ENCODE results near the gene RDH16.
"Not testable (repeated sequence)": the region's sequence is repeated elsewhere in the genome, so short reads cannot be mapped to it uniquely, and the experiment has no call there.

Gene RDH16

DNA sequence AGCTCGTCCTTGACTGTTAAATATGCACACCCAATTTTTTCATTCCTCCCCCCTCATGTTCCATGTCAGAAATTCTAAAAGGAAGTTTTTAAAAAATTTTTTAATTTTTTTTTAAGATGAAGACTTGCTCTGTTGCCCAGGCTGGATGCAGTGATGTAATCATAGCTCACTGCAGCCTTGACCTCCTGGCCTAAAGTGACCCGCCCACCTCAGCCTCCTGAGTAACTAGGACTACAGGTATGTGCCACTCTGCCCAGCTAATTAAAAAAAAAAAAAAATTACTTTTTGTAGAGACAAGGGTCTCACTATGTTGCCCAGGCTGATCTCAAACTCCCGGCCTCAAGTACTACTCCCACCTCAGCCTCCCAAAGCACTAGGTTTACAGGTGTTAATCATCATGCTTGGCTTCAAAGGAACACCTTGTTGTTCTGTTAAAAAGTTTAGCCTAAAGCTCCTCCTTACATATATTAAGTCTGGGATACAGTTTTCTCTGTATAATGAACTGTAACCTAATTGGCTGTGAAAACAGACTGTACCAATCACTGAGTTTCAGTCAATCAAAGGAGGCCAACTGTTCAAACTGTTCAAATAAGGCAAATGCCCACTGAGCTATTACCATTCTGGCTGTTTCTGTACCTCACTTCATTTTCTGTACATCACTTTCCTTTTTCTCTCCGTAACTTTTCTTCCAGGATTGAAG, 41.0 kb downstream of the RDH16 start:
- no peak for DNase-seq

DNA sequence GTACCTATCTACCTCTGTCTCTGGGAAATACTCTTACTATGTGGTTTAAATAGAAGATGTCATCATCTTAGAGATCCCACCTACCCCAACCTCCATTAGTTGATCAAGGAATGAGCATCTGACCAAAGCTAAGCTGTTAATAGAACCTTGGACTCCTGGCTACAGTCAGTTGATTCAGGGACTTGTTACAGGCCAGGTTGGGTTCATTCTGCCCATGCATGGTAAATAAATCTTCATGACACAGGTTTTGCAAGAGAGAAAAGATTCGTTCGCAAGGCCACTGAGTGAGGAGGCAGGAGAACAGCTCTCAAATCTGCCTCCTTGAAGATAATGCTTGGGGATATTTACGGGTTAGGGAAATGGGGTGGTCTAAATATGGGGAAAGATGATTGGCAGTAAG, 42.7 kb downstream of the RDH16 start:
- DNase-seq, result no peak

DNA sequence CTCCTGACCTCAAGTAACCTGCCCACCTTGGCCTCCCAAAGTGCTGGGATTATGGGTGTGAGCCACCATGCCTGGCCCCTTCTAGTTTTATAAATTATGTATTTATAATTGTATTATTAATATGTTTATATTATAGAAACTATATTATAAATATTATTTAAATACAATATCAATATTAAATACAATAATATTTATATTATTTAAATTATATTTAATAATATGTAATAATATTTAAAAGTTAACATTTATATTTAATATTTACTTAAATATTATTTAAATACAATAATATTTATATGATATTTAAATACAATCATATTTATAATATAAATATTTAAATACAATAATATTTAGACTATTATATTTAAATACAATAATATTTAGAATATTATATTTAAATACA, 43.2 kb downstream of the RDH16 start:
- no peak for DNase-seq

DNA sequence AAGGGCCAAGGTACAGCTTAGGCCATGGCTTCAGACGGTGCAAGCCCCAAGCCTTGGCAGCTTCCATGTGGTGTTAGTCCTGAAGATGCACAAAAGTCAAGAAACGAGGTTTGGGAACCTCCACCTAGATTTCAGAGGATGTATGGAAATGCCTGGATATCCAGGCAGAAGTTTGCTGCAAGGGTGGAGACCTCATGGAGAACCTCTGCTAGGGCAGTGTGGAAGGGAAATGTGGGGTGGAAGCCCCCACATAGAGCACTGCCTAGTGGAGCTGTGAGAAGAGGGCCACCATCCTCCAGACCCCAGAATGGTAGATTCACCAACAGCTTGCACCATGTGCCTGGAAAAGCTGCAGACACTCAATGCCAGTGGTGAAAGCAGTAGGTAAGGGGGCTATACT, 48.0 kb downstream of the RDH16 start:
- not testable (repeated sequence) for DNase-seq

DNA sequence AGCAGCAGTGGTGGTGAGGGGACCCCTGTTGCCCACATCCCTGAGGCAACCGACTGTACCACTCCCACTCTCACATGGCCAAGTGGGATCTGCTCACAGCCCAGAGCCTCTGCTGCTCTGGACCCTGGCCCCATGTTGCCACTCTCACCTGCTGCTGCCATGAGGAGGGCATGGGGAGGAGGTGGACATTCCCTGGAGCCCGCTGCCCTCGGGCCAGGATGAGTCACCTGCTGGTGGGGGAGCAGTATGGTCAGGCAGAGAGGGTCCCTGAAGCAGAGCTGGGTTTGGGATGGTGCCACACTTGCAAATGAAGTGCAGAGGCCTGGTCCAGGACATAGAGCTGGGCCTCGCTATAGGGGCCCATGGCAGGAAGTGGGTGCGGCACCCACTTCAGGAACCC, 49.3 kb downstream of the RDH16 start:
- DNase-seq, result no peak

DNA sequence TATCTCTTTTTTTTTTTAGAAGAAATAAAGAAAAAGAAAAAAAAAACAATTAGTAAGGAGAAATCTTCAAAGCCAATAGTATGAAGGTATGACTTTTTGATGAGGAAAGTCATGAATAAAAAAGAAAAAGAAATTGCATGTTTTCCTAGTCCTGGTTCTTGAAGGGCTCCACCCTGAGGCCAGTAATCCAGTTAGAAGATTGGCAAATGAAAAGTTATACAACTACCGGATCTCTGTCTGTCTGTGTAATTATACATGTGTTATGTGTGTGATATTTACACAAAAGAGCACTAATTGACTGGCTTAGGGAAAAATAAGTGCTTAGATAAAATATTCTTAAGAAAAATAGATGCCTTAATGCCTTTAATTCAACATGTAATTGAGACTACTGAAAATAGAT, 51.6 kb downstream of the RDH16 start:
- DNase-seq, result no peak

DNA sequence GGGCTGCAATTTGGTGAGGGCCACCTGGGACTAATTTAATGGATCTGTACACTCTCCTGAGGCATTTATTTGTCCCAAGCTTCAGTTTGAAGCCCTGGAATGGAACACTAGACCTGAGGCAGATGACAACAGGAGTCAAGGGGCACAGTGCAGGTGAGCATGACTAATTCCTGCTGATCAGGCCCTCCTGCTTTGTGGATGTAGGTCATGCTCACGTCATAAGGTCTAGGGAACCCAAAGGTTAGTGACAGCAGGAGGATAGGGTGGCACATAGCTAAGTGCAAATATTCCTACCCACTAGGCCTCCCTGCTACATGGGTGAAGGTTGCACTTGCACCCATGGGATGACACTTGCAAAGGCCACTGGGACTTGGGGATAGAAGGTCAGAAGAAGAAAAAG, 54.0 kb downstream of the RDH16 start:
- DNase-seq, result no peak

Data from AML-193 (cell line).